ENCODE data around the gene KIDINS220.

Gene KIDINS220

DNA sequence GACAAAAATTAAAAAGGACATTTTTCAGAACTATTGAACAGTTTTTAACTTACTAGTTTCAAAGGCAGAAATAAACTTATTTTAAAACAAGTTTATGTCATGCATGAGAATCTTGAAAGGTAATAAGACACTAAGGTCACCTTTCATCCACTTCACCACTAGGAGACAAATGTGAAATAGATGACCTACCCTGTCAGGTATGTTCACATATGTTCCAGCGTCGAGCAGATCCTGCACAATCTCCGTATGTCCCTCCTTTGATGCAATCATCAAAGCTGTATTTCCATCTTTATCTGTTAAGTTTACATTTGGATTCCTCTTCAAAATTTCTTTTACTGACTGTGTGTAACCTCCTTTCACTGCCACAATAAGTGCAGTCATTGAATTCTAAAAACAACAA lies 34.7 kb downstream of the KIDINS220 start:
- DNase-seq, result no peak

DNA sequence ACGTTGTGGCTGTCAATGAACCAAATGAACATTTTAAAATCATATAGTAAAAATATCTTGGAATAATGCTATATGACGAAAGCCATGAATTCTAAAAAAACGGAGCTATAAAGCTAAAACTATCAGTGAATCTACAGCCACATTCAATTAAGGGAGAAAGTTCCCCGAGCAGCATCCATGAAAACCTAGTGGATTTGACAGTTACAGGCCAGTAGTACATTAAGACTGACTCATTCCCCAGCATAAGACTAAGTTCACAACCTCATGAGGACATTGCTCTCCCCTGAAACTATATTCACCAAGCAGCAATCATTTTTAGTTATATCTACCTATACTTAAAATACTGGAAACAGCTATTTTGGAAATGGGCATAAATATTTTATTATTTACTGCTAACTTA lies 36.6 kb downstream of the KIDINS220 start:
- DNase-seq, result no peak

DNA sequence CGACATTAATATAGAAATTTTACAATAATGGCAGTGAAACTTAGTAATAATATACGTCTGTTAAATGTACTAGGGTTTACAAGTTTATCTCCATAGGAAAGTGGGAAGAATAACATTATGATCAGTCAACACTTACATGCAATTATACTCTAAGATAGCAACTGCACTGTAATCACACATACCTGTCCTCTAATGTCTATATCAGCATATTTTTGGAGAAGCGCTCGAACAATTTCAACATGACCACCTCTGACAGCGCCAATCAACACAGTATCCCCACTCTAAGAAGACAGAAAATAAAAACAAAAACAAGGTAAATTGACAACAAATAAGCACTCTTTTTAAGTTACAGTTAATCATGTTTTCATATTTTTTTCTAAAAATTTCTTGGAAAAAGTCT lies 37.2 kb downstream of the KIDINS220 start:
- no peak for DNase-seq

DNA sequence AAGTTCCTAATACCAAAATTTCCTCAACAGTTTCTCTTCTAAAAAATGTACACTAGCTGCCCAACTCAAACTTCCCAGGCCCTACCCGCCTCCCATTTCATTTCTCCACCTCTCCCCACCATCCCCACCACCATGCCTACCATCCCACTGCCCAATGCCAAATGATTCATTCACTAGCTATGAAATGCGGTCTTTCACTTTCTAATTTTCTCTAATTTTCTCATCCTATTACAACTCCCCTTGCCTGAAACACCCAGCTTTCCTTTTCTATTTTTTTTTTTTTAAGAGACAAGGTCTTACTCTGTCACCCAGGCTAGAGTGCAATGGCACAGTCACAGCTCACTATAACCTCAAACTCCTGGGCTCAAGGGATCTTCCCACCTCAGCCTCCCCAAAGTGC lies 38.4 kb downstream of the KIDINS220 start:
- DNase-seq, result no peak

DNA sequence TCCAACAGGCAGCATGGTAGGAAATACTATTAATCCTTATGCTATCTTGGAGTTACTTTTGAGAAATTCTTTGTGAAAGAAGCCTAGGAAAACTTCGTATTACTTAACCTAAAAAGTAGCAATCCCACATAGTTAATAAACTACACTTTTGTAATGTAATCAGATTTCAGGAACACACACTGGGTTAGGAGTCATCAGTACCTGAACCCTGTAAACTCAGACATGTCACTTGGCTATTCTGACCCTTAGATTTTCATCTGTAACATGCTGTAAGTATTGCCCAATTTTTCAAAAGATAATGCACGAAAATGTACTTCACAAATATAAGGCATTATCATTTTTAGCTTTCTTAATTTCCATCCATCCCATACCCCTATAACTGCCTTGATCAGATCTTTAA lies 39.0 kb downstream of the KIDINS220 start:
- no peak for DNase-seq

DNA sequence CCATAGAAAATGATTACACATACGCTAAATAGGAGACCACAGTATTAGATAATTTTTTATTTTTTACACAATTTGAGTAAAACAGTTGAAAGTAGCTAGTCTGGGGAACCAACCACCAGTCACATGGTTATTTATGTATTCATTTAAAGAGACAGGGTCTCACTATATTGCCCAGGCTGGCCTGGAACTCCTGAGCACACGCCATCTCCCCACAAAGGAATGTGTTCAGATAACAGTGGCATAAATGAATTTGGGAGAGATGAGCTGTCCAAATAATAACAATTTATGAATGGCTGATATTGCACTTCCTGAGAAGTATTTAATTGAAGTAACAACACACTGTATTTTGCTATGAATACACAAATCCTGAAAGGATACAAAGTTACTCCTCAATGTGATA lies 39.7 kb downstream of the KIDINS220 start:
- DNase-seq, result no peak

DNA sequence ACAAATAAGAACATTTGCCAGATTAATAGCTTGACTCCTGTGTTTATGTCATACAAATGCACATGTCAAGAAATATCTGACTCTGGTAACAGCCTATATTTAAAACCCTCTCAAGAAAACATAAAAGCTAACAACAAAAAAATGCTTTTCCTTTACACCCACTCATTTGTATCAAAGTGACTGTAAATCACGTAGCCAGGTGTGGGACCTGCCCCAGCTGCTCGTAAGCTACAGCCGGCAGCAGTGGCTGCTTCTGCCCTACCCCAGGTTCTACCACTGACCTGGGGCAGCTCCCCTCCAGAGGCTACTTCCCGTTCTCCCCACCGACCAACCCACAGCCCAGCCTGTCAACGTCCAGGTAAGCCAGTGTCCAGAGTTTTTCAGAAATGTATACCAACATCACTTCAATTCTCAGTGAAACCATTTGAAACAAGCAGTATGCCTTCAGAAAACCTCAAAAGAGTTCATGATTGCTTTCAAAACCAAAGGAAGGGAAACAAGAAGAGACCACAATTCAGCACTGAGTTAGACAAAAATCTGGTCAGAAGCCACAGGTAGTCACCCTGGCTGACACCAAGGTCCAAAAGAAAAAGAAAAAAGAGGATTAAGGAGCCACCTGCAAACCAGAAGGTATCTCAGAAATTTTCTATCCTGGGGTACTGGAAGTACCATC lies 40.4 kb downstream of the KIDINS220 start:
- no peak for DNase-seq

DNA sequence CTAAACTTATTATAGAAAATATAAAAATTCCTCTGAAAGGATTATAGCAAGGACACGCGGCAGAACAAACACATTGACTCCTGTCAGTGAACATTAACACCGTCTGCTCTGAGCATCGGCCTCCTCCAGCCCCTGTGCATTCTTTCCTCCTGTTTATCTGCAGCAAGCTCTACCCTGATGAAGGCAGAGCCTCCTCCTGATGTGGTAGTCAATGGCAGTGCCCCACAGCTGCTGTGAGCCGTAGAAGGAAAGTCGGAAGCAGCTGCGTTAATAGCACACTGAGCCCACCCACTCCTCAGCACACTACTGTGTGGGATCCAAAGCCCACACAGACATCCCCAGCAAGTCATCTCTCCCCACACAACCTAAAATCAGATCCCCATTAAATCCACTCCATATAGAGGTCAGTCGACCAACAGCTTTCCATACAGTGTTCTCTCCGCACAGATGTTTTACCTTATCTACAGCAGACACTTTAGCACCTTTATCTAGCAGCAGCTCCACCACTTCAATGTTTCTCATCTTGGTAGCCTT lies 41.0 kb downstream of the KIDINS220 start:
- no peak for DNase-seq

DNA sequence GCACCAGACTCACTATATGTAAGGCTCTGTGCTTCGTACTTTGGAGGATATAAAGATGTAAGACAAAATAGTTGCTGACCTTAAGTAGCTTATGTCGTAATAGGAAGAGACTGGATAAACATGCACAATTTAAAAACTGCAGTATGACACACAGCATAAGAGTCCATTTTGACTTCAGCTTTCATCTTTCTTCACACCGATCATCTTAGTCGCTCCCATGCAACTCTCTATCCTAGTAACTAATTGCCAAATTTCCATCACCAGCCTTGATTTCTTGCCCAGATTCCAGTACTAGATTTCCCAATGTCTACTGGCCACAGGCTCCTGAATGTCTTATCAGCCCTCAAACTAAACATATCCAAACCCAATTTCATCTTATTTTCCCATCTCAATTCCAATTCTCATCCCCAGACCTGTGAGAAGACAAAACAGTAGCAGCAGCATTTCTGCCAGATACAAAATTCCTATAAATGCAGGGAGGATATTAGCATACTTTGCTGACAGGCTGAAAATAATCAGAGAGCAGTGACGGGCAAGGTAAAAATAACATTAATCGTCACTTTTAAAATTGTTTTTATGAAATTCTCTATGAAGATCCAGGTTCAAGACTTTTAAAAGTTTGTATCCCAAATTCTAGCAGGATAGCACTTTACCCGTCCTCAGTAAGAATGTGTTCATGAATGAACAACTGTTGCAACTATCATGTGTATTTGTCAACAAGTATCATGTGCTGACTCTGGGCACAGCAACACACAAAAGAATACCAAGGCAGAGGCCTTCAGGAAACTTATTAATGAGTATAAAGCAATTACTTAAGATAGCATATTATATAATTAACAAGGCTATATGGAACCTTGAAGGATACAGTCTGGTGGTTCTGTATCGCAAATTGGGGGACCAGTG lies 42.2 kb downstream of the KIDINS220 start:
- DNase-seq, result no peak

DNA sequence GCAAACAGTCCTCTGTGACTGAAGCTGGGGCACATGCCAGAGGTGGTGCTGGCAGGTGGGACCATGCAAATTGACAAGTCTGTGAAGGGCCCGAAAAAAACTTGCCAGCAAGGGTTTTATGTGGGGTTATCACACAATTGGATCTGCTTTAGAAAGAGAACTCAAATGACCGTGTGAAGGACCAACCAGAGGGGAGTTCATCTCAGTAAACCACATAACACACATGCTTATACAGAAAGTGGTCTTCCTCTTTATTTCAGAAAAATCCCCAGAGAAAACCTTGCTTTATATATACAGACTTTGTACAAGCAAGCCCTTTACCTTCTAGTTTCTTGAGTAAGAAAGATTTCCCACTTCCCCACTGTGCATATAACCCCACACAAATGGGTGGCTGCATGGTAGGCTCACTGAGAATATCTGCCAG lies 46.7 kb downstream of the KIDINS220 start:
- DNase-seq, result no peak

DNA sequence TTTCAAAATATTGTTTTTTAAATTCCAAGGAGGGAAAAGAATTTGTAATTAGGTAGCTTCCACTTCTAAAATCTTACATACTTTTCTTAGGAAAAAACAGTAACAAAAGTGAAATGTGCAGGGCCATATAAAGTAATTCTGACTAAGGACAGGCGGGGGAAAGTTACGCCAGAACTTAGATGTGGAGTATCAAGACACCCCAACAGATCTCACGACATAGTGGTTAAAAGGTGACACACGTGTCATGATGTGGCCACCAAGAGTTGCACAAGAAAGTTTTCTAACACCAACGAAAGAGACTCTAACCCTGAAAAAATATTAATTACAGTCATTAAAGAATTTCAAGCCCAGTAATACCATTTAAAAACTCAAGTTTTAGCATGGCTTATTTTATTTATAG lies 51.0 kb downstream of the KIDINS220 start:
- DNase-seq, result no peak

DNA sequence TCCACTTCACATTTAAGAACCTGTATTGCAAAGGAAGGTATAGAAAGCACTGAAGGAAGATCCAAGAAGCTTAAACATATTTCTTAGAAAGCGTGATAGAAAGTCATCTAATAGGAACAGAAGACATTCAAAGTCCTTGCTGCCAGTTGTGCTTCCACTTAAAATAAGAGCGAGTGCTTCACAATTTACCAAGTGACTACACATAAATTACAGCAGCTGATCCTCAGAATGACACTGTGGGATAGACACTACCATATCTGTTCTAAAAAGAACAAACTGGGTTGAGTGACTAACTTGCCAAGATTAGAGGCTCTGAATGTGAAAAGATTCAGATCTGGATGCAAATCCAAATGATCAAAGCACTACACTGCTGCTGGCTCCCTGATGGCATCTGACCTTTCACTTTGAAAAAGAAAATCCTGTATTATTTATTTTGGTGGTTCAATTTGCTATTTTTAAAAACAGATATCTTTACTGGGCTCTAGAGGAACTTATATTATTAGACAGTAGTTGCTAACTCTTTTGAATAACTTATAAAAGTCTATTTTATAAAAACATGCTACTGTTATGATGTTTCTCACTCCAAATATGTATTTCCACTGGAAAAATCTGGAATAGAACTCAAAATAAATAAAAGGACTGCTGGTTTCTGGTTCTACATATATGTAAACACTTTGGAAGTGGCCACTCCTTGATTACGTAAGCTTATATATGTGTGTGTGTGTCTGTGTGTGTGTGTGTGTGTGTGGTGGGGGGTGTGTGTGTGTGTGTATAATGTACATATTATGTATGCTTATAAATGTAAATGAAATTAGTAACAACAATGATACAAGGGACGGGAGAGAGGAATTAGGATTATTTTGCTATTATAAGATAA lies 57.4 kb downstream of the KIDINS220 start:
- DNase-seq, result no peak

DNA sequence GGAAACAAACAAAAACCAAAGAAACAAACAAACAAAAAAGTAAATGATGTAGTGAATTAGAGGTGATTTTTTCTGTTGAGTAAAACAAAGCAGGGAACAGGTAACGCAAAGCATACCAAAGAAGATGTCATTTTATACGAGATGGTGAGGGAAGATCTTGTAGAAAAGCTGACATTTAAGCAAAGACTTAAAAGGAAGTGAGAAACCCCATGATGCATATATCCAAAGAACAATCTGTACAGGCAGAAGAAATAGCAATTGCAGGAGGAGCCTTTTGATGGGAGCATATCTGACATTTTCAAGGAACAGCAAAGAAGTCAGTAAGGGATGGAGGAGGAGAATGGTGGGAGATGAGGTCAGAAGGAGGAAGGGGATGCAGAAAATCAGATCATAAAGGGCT lies 63.0 kb downstream of the KIDINS220 start:
- no peak for DNase-seq

DNA sequence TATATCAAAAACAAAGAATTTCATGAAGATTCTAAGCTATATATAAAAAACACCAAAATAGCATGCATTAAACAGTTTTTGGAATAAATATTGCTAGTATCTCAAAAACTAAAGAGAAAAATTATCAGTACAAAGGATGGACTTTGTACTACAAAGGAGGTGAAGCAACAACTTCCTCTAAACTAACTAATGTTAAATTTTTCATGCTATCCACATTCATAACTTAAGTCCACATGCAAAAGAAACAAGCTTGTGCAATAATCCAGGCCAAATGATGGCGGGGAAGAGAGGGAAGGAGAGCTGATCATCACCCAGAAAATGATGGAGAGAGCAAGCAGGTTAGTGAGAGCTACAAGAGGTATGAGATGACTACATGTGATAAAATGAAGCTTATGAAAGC lies 70.1 kb downstream of the KIDINS220 start:
- no peak for DNase-seq

DNA sequence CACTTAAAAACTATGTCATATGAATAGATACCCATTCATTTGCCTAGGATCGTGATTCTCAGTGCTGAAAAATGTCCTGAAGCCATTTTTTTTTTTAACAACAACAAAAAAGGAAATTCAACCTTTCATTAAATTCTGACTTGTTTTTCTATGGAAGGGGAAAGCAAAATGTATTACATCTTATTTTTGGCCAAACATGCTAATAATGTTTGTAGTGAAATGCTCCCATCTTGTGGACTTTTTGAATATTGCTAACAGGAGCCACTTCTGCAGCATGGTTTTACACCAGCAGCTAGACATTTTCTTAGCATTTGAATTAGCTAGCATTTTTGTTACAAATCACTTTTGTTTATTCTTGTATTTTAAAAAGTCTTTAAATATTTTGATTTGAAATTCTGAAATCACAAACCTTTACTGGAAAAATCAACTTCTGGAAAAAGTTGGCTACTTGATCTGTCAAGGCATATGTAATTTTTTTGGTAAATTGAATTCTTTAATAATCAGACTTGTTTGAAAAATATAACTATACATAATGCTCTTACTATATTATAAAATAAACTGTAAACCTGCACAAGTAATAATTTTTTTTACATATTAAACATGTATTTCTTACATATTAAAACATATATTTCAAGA lies 75.8 kb downstream of the KIDINS220 start:
- DNase-seq, result no peak

DNA sequence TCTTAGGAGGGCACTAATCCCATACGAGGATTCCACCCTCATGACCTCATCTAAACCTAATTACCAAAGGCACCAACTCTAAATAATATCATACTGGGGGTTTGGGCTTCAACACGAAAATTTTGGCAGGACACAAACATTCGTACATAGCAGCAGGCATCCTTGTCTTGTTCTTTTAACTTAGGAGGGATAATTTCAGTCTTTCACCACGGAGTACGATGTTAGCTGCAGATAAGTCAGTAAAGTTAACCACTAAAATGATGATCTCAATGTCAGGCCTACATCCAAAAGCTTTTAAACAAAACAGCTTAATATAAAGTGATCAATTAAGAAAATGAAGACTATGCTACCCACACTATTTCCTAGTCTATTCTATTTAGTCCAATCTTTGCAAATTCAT lies 80.7 kb downstream of the KIDINS220 start:
- no peak for DNase-seq

DNA sequence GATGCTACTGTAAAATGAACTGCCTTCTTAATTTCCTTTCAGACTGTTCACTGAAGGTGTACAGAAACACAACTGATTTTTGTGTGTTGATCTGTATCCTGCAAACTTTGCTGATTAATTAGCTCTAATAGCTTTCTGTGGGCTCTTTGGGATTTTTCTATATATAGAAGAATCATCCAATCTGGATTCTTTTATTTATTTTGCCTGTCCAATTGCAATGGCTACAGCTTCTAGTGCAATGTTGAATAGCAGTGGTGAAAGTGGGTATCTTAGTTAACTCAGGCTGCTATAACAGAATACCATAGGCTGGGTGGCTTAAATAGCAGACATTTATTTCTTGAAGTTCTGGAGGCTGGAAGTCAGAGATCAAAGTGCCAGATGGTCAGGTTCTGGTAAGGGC lies 81.2 kb downstream of the KIDINS220 start:
- DNase-seq, result no peak

DNA sequence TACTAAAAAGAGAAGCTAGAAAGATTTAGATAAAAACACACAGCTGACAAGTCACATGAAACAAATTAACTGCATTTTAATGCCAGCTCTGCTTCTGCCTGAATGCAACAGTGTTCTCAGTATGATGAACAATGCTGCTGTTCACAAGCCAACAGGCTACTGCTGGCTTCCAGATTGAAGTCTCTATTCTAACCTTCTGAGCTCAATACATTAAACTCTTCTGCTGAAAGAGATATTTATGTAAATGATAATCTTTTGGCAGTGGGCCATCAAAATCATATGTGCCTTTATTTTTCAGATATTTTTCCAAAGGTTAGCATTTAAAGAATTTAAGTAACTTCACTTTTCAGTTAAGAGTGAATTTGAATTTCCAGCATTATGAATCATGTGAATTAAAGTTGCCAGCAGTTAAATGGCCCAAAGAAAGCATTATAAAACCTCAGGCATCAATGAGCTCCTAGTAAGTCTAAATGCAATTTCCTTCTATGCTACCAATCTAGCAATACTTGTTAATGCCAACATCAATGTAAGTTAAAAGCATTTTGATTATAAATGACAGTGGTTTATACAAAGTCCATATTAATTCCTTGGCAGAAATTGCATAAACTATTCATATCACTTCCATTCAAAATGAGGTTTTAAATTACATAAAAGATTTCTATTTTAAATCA lies 83.2 kb downstream of the KIDINS220 start:
- no peak for DNase-seq

DNA sequence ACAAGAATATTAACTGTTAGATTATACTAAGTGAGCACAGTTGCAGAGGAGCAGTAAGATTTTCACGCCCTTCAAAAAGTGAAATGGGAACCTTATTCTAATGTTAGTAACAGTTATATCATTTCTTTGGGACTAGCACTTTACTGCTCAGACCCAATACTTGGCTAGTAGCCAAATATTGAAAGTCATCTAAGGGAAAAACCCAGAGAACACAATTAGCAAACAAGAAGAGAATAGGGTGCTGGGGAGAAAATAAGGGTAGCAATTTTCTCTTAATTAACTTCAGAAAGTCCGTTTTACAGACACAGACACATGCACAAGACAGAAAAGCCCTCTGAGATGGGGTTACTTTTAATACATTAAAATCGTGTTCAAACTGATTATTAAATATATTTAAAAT lies 83.8 kb downstream of the KIDINS220 start:
- no peak for DNase-seq

DNA sequence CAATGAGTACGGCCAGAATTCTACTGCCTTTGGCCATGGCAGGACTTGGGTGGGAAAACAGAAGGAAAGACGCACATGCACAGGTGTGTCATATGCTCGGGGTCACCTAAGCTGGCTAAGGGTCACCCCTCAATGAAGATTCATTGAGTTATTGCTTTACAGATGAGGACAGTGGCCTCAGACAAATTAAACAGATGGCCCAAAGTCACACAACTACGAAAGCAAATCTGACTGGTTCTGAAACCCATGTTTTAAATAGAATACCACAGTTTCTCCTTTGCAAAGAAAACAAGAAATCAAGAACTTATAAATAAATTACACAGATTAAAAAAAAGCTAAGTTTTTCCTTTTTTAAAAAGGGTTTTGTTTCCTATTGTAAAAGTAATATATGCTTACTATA lies 85.0 kb downstream of the KIDINS220 start:
- DNase-seq, result no peak

DNA sequence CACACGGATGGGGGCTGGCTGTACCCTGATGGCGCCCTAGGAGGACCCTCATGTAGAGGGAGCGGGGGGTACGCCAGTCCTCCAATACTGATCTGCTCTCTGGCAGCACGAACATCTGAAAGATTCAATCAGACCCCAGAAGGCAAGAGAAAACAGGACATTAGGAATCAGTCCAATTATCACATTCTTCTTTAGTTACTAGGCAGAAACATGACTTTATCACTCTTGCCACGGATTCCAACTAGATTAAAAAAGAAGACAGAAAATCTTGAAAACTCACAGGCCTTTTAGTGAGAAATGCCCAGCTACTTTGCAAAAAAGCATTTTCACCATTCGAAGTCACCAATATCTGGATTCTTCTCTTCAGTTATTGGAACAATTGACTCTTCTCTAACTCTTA lies 87.2 kb downstream of the KIDINS220 start:
- DNase-seq, result no peak

DNA sequence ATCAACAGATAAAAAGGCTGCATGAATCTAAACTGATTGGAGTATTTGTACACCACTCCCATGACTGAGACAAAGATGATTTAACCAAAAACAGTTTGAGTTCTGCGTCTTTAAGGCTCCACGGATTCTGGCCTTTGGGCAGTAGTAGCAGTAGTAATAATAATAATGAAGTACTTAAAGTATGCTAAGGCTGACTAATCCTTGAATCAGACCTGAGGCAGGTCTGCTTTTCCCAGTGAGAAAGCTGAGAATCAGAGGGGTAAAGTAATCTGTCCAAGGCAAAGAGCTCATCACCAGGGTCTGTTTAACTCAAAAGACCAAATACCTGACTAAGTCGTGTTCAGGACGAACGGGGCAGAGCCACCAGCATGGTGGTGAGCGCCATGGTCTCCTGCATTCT lies 94.2 kb downstream of the KIDINS220 start:
- DNase-seq, result no peak

Data from stimulated activated CD8-positive, alpha-beta memory T cell treated with anti-CD3 and anti-CD28 coated beads, Interleukin-4, amount 100 ng/mL, for 48 hours (primary cell).